SJCRH30 (cell line): Measurements from ENCODE around the gene TMEM214. TPM values are rescaled to one million over a fixed set of nuclear protein-coding genes. Genes with fewer than 3 reads are reported as not detected.

ENCODE experiments used
- DNase-seq, 2 experiments: peaks; one replicate each; pipeline ENCODE4 v3.0.0-alpha.2; 2015 to 2020
- H3K27ac ChIP-seq: fragments of 250-450 bp; sonication (Bioruptor Pico); 2 replicates; pipeline ENCODE4 v1.5.1; 2020; ENCODE audit warnings: mild to moderate bottlenecking, moderate library complexity
- H3K27me3 ChIP-seq: fragments of 250-450 bp; sonication (Bioruptor Pico); 2 replicates; pipeline ENCODE4 v1.5.1; 2020; ENCODE audit warnings: mild to moderate bottlenecking, moderate library complexity
- H3K36me3 ChIP-seq: fragments of 250-450 bp; sonication (Bioruptor Pico); 2 replicates; pipeline ENCODE4 v1.5.1; 2020; ENCODE audit warnings: mild to moderate bottlenecking, moderate library complexity
- H3K4me1 ChIP-seq: fragments of 250-450 bp; sonication (Bioruptor Pico); 2 replicates; pipeline ENCODE4 v1.5.1; 2020; ENCODE audit warnings: mild to moderate bottlenecking, moderate library complexity
- H3K4me3 ChIP-seq: fragments of 250-450 bp; sonication (Bioruptor Pico); 2 replicates; pipeline ENCODE4 v1.5.1; 2020; ENCODE audit warnings: mild to moderate bottlenecking, moderate library complexity
- H3K9me3 ChIP-seq: fragments of 250-450 bp; sonication (Bioruptor Pico); replicated peaks from 2 replicates; pipeline ENCODE4 v1.5.1; 2020; ENCODE audit warnings: mild to moderate bottlenecking, moderate library complexity
- total RNA-seq: library from RNA; depleted of rRNA; stranded (reverse); fragments of >200 nt; shearing (Covaris generic); gene quantifications from 2 replicates; pipeline ENCODE4 v1.2.3, GENCODE V29; 2014; rRNA removed

The TMEM214 gene
- total RNA-seq, 1 experiment from 2014 or later = 45.2 TPM

DNA sequence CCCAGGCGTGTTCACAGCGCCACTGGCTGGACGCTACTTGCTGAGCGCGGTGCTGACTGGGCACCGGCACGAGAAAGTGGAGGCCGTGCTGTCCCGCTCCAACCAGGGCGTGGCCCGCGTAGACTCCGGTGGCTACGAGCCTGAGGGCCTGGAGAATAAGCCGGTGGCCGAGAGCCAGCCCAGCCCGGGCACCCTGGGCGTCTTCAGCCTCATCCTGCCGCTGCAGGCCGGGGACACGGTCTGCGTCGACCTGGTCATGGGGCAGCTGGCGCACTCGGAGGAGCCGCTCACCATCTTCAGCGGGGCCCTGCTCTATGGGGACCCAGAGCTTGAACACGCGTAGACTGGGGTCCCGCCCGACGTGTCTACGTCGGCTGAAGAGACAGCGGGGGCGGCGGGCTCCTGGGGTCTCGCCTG, 52.9 kb downstream of the TMEM214 start:
- Histone ChIP-seq H3K9me3 (no peaks in the 10 kb centered on the region), H3K27me3 (peaks cover 10% of the 10 kb centered on the region; the same call in 1 of the 2 replicates), H3K36me3 (no peaks in the 10 kb centered on the region), H3K27ac (no peak overlapping the region), H3K4me3 (no peak overlapping the region), H3K4me1 (peaks cover 37% of the 10 kb centered on the region)
- DNase-seq = no peak

DNA sequence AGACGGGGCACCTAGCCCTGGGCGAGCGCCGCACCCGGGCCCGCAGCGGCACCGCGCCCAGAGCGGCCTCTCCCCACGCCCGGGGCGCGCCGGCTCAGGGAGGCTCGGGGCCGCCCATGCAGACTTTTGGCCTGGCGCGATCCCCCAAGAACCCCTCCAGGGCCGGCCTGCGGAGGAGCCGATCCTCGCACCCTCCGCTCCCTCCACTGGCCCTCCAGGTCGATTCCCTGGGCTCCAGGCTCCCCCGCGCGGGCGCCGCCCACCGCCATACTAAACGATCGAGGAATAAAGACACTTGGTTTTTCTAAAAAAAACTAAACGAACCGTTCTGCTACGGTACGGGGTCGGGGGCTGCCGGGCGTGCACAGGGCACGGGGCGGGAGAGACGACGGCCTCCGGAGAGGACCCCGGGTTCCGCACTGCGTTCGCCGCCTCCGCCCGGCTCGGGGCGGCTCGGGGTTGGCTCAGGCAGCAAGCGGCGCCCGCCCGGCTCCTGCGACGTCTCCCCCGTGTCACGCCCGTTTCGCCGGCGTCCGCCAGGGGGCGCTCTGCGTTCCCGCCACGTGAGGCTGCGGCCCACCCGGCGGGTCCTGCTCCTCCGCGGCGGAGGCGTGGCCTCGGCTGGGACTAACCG, 53.4 kb downstream of the TMEM214 start:
- peaks cover 10% of the 10 kb centered on the region; the same call in 1 of the 2 replicates for H3K27me3 ChIP-seq
- DNase-seq = peak; percentile 94 to 97
- peak overlapping the region; percentile 52 for H3K4me3 ChIP-seq
- H3K27ac ChIP-seq = no peak overlapping the region
- H3K4me1 ChIP-seq = peaks cover 34% of the 10 kb centered on the region
- H3K9me3 ChIP-seq = no peaks in the 10 kb centered on the region
- no peaks in the 10 kb centered on the region for H3K36me3 ChIP-seq

DNA sequence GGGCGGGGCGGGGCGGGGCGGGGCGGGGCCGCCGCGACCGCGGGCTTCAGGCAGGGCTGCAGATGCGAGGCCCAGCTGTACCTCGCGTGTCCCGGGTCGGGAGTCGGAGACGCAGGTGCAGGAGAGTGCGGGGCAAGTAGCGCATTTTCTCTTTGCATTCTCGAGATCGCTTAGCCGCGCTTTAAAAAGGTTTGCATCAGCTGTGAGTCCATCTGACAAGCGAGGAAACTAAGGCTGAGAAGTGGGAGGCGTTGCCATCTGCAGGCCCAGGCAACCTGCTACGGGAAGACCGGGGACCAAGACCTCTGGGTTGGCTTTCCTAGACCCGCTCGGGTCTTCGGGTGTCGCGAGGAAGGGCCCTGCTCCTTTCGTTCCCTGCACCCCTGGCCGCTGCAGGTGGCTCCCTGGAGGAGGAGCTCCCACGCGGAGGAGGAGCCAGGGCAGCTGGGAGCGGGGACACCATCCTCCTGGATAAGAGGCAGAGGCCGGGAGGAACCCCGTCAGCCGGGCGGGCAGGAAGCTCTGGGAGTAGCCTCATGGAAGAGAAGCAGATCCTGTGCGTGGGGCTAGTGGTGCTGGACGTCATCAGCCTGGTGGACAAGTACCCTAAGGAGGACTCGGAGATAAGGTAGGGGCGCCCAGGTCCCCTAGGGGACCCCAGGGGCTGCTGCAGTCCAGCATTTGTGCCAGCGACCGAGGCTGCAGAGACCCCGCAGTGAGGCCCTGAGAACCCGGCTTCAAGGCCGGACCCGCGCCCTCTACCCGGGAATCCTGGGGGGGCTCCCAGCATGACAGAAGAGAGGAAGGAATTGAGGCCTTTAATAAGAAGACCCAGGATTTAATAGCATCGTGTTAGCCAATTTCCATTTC, 54.2 kb downstream of the TMEM214 start, which contains the start of gene KHK:
Gene KHK, plus strand, starts transcription at position 49 of the 870 bp plus-strand sequence. Its CDS starts 488 bp downstream, at position 537.
- no peak within 1 kb of the TSS for H3K27ac ChIP-seq

DNA sequence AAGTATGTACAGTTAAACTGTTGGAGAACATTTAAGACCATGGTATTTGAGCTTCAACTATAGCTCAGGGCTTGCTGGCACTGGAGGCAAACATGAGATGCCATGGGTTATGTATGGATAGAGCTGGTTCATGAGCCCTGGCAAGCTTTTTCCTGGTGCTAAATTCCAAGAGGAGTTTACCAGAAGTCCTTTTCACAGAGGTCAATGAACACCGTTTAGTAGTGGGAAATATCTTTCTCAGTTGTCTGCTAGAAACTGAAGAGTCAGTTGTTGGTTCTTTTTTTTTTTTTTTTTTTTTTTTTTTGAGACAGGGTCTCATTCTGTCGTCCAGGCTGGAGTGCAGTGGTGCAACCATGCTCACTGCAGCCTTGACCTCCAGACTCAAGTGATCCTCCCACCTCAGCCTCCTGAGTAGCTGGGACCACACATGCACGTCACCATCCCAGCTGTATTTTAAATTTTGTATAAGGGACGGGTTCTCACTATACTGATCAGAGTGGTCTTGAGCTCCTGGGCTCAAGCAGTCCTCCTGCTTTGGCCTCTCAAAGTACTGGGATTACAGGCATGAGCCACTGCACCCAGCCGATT, 55.2 kb downstream of the TMEM214 start:
- Histone ChIP-seq H3K4me1 (peaks cover 18% of the 10 kb centered on the region), H3K4me3 (no peak overlapping the region), H3K36me3 (no peaks in the 10 kb centered on the region), H3K9me3 (no peaks in the 10 kb centered on the region), H3K27me3 (peaks cover 15% of the 10 kb centered on the region; the same call in 1 of the 2 replicates), H3K27ac (no peak overlapping the region)
- DNase-seq = no peak

More for the DNA sequence above, 54.2 kb downstream of the TMEM214 start, which contains the start of gene KHK:
- Histone ChIP-seq H3K9me3 (no peaks in the 10 kb centered on the region), H3K4me3 (peak within 1 kb of the TSS; percentile 52), H3K36me3 (no peaks in the 10 kb centered on the region), H3K4me1 (peaks cover 28% of the 10 kb centered on the region), H3K27me3 (peaks cover 10% of the 10 kb centered on the region; the same call in 1 of the 2 replicates)
- peak; percentile 45 to 54 for DNase-seq

DNA sequence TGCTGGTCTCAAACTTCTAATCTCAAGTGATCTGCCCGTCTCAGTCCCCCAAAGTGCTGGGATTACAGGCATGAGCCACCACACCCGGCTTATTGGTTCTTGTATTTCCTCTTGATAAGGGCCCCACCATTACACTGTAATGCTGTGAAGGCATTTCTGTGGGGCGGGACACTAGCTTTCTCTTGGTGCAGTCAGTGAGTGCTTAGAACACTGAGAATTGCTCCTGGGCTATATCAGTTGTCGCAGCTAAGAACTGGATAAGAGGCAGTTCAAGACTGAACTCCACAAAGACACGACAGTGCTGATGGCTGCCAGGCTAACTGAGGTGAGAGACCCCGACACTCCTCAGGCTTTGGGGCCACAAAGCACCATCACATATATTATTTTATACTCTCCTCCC, 55.9 kb downstream of the TMEM214 start:
- peaks cover 12% of the 10 kb centered on the region for H3K4me1 ChIP-seq
- no peaks in the 10 kb centered on the region for H3K9me3 ChIP-seq
- no peaks in the 10 kb centered on the region for H3K36me3 ChIP-seq
- H3K4me3 ChIP-seq = no peak overlapping the region
- no peak for DNase-seq
- no peak overlapping the region for H3K27ac ChIP-seq
- peaks cover 20% of the 10 kb centered on the region; the same call in 1 of the 2 replicates for H3K27me3 ChIP-seq

DNA sequence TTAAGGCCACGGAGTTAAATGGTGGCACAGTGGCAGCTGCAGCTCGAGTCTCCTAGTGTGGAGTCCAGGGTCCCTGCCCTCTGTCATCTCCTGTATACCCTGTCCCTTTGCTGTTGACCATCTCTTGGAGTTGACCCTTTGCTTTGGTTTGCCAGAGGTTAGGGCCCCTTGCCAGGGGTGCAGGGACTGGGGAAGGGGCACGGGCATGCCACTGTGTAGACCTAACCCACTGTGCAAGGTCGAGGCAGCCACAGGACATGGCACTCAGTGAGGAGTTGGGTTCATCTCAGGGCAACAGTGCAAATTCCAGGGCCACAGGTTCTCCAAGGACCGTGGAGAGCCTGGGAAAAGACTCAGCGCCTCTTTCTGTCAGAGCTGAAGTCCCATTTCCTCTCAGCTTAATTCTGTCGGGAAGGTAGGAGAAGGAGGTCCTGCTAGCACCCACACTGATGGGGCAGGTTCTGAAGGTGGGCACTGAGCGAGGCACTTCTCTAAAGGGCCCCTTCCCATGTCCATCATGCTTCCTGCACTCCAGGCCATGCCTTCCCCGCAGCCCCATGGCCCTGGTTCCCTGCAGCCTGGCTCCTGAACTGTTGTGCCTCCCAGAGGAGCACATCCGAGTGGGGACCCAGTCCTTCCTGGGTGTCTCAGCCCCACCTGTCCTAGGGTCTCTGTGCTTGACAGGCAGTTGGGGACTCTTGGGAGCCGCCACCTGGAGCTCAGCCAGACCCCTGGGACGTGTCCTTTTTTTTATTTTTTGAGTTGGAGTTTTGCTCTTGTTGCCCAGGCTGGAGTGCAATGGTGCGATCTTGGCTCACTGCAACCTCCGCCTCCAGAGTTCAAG, 56.6 kb downstream of the TMEM214 start:
- H3K4me1 ChIP-seq = peaks cover 5% of the 10 kb centered on the region
- peaks cover 22% of the 10 kb centered on the region; the same call in 1 of the 2 replicates for H3K27me3 ChIP-seq
- no peak for DNase-seq
- H3K9me3 ChIP-seq = no peaks in the 10 kb centered on the region
- no peaks in the 10 kb centered on the region for H3K36me3 ChIP-seq
- H3K4me3 ChIP-seq = no peak overlapping the region
- H3K27ac ChIP-seq = no peak overlapping the region

Other genes with a start within 250 kb of the TMEM214 start
- gene CENPA, start 246.9 kb upstream of the TMEM214 start, total RNA-seq = 50.2 and 52.9 TPM in 2 replicates
- gene DPYSL5, start 184.8 kb upstream of the TMEM214 start, total RNA-seq = 1.2 TPM in 2 replicates
- gene MAPRE3, start 62.3 kb upstream of the TMEM214 start, total RNA-seq = 0.51 and 0.57 TPM in 2 replicates
- 71.4 and 72.4 TPM in 2 replicates for gene AGBL5, start 18.7 kb downstream of the TMEM214 start, total RNA-seq
- gene OST4, start 38.7 kb downstream of the TMEM214 start, total RNA-seq = 349 and 357 TPM in 2 replicates
- 80.5 and 87.7 TPM in 2 replicates for gene EMILIN1, start 45.6 kb downstream of the TMEM214 start, total RNA-seq
- 0.30 and 0.63 TPM in 2 replicates for gene KHK, start 53.8 kb downstream of the TMEM214 start, total RNA-seq
- gene CGREF1, start 86.2 kb downstream of the TMEM214 start, total RNA-seq = 0.08 TPM in 1 of 2 replicates, not detected in the other
- gene ABHD1, start 90.8 kb downstream of the TMEM214 start, total RNA-seq = not detected in 2 replicates
- 62.3 and 64.8 TPM in 2 replicates for gene PREB, start 101.7 kb downstream of the TMEM214 start, total RNA-seq
- not detected in 2 replicates for gene PRR30, start 106.4 kb downstream of the TMEM214 start, total RNA-seq
- gene TCF23, start 116.0 kb downstream of the TMEM214 start, total RNA-seq = not detected in 2 replicates
- gene ATRAID, start 179.1 kb downstream of the TMEM214 start, total RNA-seq = 172 and 182 TPM in 2 replicates
- 74.3 and 95.9 TPM in 2 replicates for gene SLC5A6, start 179.3 kb downstream of the TMEM214 start, total RNA-seq
- gene CAD, start 184.4 kb downstream of the TMEM214 start, total RNA-seq = 57.8 and 61.4 TPM in 2 replicates
- gene SLC30A3, start 230.1 kb downstream of the TMEM214 start, total RNA-seq = 4.4 and 4.9 TPM in 2 replicates
- not detected in 2 replicates for gene DNAJC5G, start 242.5 kb downstream of the TMEM214 start, total RNA-seq
- 0.23 and 0.34 TPM in 2 replicates for gene TRIM54, start 249.5 kb downstream of the TMEM214 start, total RNA-seq